Vagina (tissue), 2 donors: Measurements from ENCODE around the gene RUFY4.

Experiments used
- CTCF ChIP-seq, 3 experiments: fragments of 450-650 bp in 2 of 3; fragments of 200-600 bp in 1 of 3; sonication (generic) in 1 of 3; IDR thresholded peaks; one replicate each; pipeline ENCODE4 v1.5.1; 2017 to 2019; ENCODE audit warnings: antibody characterized with exemption in 3 of 3, mild to moderate bottlenecking in 2 of 3, moderate library complexity in 2 of 3
- POLR2A ChIP-seq, 2 donors: fragments of 450-650 bp; IDR thresholded peaks; one replicate each; pipeline ENCODE4 v1.6.1; 2017; ENCODE audit warnings: antibody characterized with exemption in 2 of 2, mild to moderate bottlenecking in 2 of 2, moderate library complexity in 2 of 2
- POLR2AphosphoS5 ChIP-seq, 2 donors: sonication (generic); formaldehyde crosslinking; IDR thresholded peaks; one replicate each; pipeline ENCODE4 v1.9.0; 2017; ENCODE audit warnings: antibody characterized with exemption in 2 of 2, mild to moderate bottlenecking in 2 of 2, low read depth in 1 of 2; ENCODE audit not compliant: insufficient read depth in 1 of 2

DNA sequence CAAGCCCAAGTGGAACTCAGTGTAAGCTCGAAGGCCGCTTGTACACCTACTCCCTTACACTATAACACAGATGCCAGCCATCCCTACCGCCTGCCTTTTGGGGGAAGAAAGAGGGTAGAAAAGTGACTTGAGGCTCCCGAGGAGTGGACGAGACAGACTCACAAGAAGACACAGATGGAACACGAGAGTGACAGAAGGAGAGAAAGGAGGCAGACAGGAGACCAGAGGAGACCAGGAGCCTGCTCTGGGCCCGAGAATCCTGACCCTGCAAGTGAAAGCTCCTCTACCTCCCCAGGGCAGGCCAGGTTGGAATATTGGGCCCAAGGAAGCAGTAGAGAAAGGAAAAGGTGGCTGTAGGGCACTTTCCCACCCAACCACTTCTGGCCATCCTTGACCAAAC, 42.8 kb upstream of the RUFY4 start:
- no peak for TF ChIP-seq CTCF (IDR thresholded peaks at IDR 0.05)
- no peak for TF ChIP-seq POLR2AphosphoS5 (IDR thresholded peaks at IDR 0.05; ENCODE audit: insufficient read depth in 1 of 2, low read depth in 1 of 2)
- TF ChIP-seq POLR2A (IDR thresholded peaks at IDR 0.05) = no peak
